SK-N-SH (cell line): ENCODE measurements around the gene SOX15. TPM values are rescaled to one million over a fixed set of nuclear protein-coding genes. Genes with fewer than 3 reads are reported as not detected.

ENCODE experiments used
- CTCF ChIA-PET: fragments of 300-600, 350-600 bp; formaldehyde crosslinking; extraction: SDS; loops from one replicate; lab custom pipeline; 2021; lab: Yijun Ruan, JAX
- POLR2A ChIA-PET: fragments of 350-600 bp; sonication (Branson Sonifier 250); formaldehyde crosslinking; extraction: SDS; loops from one replicate; lab custom pipeline; 2020; ENCODE audit warnings: antibody characterized with exemption, inconsistent platforms; lab: Yijun Ruan, JAX
- DNase-seq: peaks from one replicate; pipeline ENCODE4 v3.0.0; 2012
- H2AFZ ChIP-seq: fragments of 200-600 bp; sonication (generic); 2 replicates; pipeline ENCODE4 v1.8.1; 2016; ENCODE audit warnings: antibody characterized with exemption, mild to moderate bottlenecking, low read depth
- H3F3A ChIP-seq: fragments of 200-600 bp; sonication (generic); replicated peaks from 2 replicates; pipeline ENCODE3; 2016; ENCODE audit warnings: antibody characterized with exemption, mild to moderate bottlenecking; ENCODE audit not compliant: insufficient read depth
- H3K27ac ChIP-seq, 2 experiments: fragments of 200-500 bp in 1 of 2; fragments of 200-600 bp in 1 of 2; sonication (Bioruptor generic) in 1 of 2; sonication (generic), shearing (Covaris generic) in 1 of 2; 2 replicates each; pipeline versions ENCODE4 v1.5.1 to v1.6.1; 2014 to 2016; ENCODE audit warnings: low read depth in 2 of 2, inconsistent platforms in 1 of 2, low read length in 1 of 2, mild to moderate bottlenecking in 1 of 2, mixed read lengths in 1 of 2
- H3K27me3 ChIP-seq: fragments of 200-600 bp; sonication (generic), shearing (Covaris generic); 2 replicates; pipeline ENCODE4 v1.6.1; 2016; ENCODE audit warnings: mixed run types; ENCODE audit not compliant: insufficient read depth
- H3K36me3 ChIP-seq, 2 experiments: fragments of 200-500 bp in 1 of 2; fragments of 200-600 bp in 1 of 2; sonication (Bioruptor generic) in 1 of 2; sonication (generic) in 1 of 2; replicated peaks in 1 of 2; 2 replicates each; pipeline versions ENCODE3 to v1.5.1; 2014 to 2016; ENCODE audit warnings: low read length in 1 of 2, mild to moderate bottlenecking in 1 of 2; ENCODE audit not compliant: insufficient read depth in 2 of 2, control insufficient read depth in 1 of 2
- H3K4me1 ChIP-seq, 2 experiments: fragments of 200-500 bp in 1 of 2; fragments of 200-600 bp in 1 of 2; sonication (Bioruptor generic) in 1 of 2; sonication (generic), shearing (Covaris generic) in 1 of 2; 2 replicates each; pipeline versions ENCODE4 v1.5.1 to v1.6.1; 2014 to 2016; ENCODE audit warnings: low read depth in 1 of 2, low read length in 1 of 2, mixed run types in 1 of 2; ENCODE audit not compliant: insufficient read depth in 2 of 2, control insufficient read depth in 1 of 2
- H3K4me2 ChIP-seq: fragments of 200-600 bp; sonication (generic), shearing (Covaris generic); 2 replicates; pipeline ENCODE4 v1.6.1; 2017; ENCODE audit warnings: mixed run types
- H3K4me3 ChIP-seq, 2 experiments: fragments of 200-500 bp in 1 of 2; fragments of 200-600 bp in 1 of 2; sonication (Bioruptor generic) in 1 of 2; sonication (generic), shearing (Covaris generic) in 1 of 2; 2 replicates each; pipeline versions ENCODE4 v1.5.1 to v1.8.1; 2014 to 2016; ENCODE audit warnings: low read depth in 2 of 2, inconsistent platforms in 1 of 2, low read length in 1 of 2, mild to moderate bottlenecking in 1 of 2, mixed read lengths in 1 of 2, moderate library complexity in 1 of 2
- H3K79me2 ChIP-seq: fragments of 200-600 bp; sonication (generic); 2 replicates; pipeline ENCODE4 v1.8.1; 2017; ENCODE audit warnings: mild to moderate bottlenecking; ENCODE audit not compliant: insufficient read depth
- H3K9ac ChIP-seq: fragments of 200-600 bp; sonication (generic); 2 replicates; pipeline ENCODE4 v1.6.1; 2017; ENCODE audit warnings: mixed run types
- H3K9me2 ChIP-seq: fragments of 200-600 bp; sonication (generic); 2 replicates; pipeline ENCODE4 v1.6.1; 2017; ENCODE audit warnings: mixed run types
- H3K9me3 ChIP-seq: fragments of 200-600 bp; sonication (generic); 2 replicates; pipeline ENCODE4 v1.6.1; 2017; ENCODE audit warnings: mixed run types, mild to moderate bottlenecking, moderate library complexity
- H4K20me1 ChIP-seq: fragments of 200-600 bp; sonication (generic); 2 replicates; pipeline ENCODE4 v1.6.1; 2017; ENCODE audit warnings: mild to moderate bottlenecking, mixed run types; ENCODE audit not compliant: insufficient read depth
- CHD2 ChIP-seq: fragments of 150-350 bp; IDR thresholded peaks from 2 replicates; pipeline ENCODE4 v1.6.1; 2018; ENCODE audit warnings: low read length; ENCODE audit not compliant: partially characterized antibody
- FOXJ3 ChIP-seq: sonication (generic); formaldehyde crosslinking; IDR thresholded peaks from 2 replicates; pipeline ENCODE4 v1.5.1; 2020; ENCODE audit warnings: mild to moderate bottlenecking, missing genetic modification reagents
- JUND ChIP-seq: IDR thresholded peaks from 2 replicates; pipeline ENCODE4 v1.4.0; 2012
- RAD21 ChIP-seq: IDR thresholded peaks from 2 replicates; pipeline ENCODE4 v1.6.1; 2012; ENCODE audit warnings: mild to moderate bottlenecking, low read length
- whole genome bisulfite sequencing: methylation state at CpG from one replicate; pipeline ENCODE4 v1.1.6; 2017; ENCODE audit warnings: low lambda C conversion rate; 5-methylcytosine and 5-hydroxymethylcytosine counted together
- polyA plus RNA-seq, 3 experiments: library from polyadenylated mRNA; depleted of rRNA; stranded (reverse); fragments of >200 nt; gene quantifications; 2 replicates each; pipeline ENCODE4 v1.2.3, GENCODE V29; 2012
- TF ChIP-seq, protein P1 (sequence below): IDR thresholded peaks from 2 replicates; pipeline ENCODE4 v1.6.1; 2012; ENCODE audit warnings: mild to moderate bottlenecking, low read depth, low read length, moderate library complexity

The SOX15 gene
- polyA plus RNA-seq, 1 of the 3 experiments (the other 2 are of a cell fraction): 1.3 TPM

- H3K9me3 ChIP-seq: no peaks in the 10 kb centered on the region
- H3K36me3 ChIP-seq: peaks cover 0 to 3% of the 10 kb centered on the region in 2 experiments
- peaks cover 20% of the 10 kb centered on the region for H3K79me2 ChIP-seq
- H3K4me1 ChIP-seq: peaks cover 17 to 51% of the 10 kb centered on the region in 2 experiments
- POLR2A ChIA-PET: interaction anchor here (1.1 kb wide), 2 partner anchors 15 to 43 kb away, joined by 3 read pairs; no protein-coding TSS in a partner anchor
- H3K4me3 ChIP-seq: no peak within 1 kb of the TSS
- no peaks in the 10 kb centered on the region for H4K20me1 ChIP-seq
- peak; percentile 49 for DNase-seq
- no peak for TF ChIP-seq JUND
- TF ChIP-seq, protein P1, sequence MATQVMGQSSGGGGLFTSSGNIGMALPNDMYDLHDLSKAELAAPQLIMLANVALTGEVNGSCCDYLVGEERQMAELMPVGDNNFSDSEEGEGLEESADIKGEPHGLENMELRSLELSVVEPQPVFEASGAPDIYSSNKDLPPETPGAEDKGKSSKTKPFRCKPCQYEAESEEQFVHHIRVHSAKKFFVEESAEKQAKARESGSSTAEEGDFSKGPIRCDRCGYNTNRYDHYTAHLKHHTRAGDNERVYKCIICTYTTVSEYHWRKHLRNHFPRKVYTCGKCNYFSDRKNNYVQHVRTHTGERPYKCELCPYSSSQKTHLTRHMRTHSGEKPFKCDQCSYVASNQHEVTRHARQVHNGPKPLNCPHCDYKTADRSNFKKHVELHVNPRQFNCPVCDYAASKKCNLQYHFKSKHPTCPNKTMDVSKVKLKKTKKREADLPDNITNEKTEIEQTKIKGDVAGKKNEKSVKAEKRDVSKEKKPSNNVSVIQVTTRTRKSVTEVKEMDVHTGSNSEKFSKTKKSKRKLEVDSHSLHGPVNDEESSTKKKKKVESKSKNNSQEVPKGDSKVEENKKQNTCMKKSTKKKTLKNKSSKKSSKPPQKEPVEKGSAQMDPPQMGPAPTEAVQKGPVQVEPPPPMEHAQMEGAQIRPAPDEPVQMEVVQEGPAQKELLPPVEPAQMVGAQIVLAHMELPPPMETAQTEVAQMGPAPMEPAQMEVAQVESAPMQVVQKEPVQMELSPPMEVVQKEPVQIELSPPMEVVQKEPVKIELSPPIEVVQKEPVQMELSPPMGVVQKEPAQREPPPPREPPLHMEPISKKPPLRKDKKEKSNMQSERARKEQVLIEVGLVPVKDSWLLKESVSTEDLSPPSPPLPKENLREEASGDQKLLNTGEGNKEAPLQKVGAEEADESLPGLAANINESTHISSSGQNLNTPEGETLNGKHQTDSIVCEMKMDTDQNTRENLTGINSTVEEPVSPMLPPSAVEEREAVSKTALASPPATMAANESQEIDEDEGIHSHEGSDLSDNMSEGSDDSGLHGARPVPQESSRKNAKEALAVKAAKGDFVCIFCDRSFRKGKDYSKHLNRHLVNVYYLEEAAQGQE: no peak
- TF ChIP-seq CHD2: peak; percentile 4
- no peak for TF ChIP-seq FOXJ3 (CRISPR knock-in tag)
- 82% methylated on average over 16 of the region's 16 CpGs for WGBS
- CTCF ChIA-PET: interaction anchor here (1.2 to 10.7 kb wide), 4 partner anchors 10 to 203 kb away, joined by 3 to 236 read pairs (median 8); partner anchors contain the start of gene TNFSF12
- peaks cover 8% of the 10 kb centered on the region for H3F3A ChIP-seq
- peak within 1 kb of the TSS; percentile 36 to 68; a peak in 3 of 4 replicates for H3K27ac ChIP-seq
- peak within 1 kb of the TSS; percentile 58 for H3K4me2 ChIP-seq
- peak within 1 kb of the TSS; percentile 56; the same call in 1 of the 2 replicates for H2AFZ ChIP-seq
- peak within 1 kb of the TSS; percentile 49; the same call in 1 of the 2 replicates for H3K9ac ChIP-seq
- no peaks in the 10 kb centered on the region for H3K9me2 ChIP-seq
- H3K27me3 ChIP-seq: no peaks in the 10 kb centered on the region
Measured at GRCh38 chr17:7558544-7559319, 31.2 kb downstream of the SOX15 start, which contains the start of gene TNFSF13. Gene TNFSF13, plus strand, starts transcription at chr17:7558750. Its CDS starts 290 bp downstream, at chr17:7559040.

DNA sequence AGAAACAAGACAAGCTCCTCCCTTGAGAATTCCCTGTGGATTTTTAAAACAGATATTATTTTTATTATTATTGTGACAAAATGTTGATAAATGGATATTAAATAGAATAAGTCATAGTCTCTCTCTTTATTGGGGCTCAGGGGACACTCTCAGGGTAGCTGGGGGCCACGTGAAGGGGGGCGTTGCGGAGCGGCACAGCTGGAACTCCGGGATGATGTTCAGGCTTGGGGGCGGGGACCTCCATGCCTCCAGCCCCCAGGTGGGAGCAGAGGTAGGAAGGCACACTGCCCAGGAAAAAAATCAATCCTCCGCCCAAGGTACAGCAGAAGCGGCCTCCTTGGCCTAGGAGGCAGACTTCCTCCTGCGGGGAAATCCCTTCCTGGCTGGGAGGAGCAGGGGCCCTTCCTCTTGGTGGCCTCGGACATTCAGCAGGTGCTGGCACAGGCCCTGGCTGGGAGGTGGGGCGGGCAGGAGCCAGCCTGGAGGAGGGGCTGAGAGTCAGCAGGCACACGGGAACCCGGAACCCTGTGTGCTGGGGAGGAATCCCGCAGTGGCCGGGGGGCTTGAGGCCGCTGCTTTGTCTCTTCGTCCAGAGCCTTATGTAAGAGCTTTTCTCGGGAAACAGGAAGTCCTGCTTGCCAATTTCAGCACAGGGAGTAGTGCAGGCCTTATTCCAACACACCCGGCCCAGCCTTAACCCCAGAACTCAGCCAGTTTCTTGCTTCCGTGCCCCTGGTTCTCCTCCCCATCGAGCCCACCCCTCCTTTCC is 31.9 kb downstream of the SOX15 start:
- Histone ChIP-seq H3K4me2 (peak overlapping the region; percentile 58), H3K27me3 (no peaks in the 10 kb centered on the region), H3K79me2 (peaks cover 12% of the 10 kb centered on the region), H3F3A (peaks cover 8% of the 10 kb centered on the region), H2AFZ (peak overlapping the region; percentile 56; the same call in 1 of the 2 replicates), H3K36me3 (peaks cover 0 to 4% of the 10 kb centered on the region in 2 experiments), H3K4me1 (peaks cover 15 to 43% of the 10 kb centered on the region in 2 experiments), H4K20me1 (no peaks in the 10 kb centered on the region), H3K9ac (peak overlapping the region; percentile 49; the same call in 1 of the 2 replicates), H3K9me2 (no peaks in the 10 kb centered on the region), H3K27ac (peak overlapping the region; percentile 36 to 68; a peak in 3 of 4 replicates), H3K4me3 (no peak overlapping the region), H3K9me3 (no peaks in the 10 kb centered on the region)
- TF ChIP-seq RAD21 (no peak), CHD2 (peak; percentile 7)
- CTCF ChIA-PET: interaction anchor here (0.8 to 10.7 kb wide), 7 partner anchors 9 to 202 kb away, joined by 3 to 236 read pairs (median 4); partner anchors contain the start of gene TNFSF12
- 65% methylated on average over 16 of the region's 21 CpGs for WGBS
- POLR2A ChIA-PET: interaction anchor here (1.0 to 1.2 kb wide), 4 partner anchors 16 to 299 kb away, joined by 3 read pairs; partner anchors contain the start of gene NAA38
- peak; percentile 82 for DNase-seq
